NCI-H2081 treated with DMSO at 0.1 percent for 48 hours (cell line): ENCODE results near the gene SLC26A1.

Experiments
- DNase-seq: peaks from one replicate; lab custom pipeline; 2025; lab: John Stamatoyannopoulos, UW

Gene SLC26A1, protein sequence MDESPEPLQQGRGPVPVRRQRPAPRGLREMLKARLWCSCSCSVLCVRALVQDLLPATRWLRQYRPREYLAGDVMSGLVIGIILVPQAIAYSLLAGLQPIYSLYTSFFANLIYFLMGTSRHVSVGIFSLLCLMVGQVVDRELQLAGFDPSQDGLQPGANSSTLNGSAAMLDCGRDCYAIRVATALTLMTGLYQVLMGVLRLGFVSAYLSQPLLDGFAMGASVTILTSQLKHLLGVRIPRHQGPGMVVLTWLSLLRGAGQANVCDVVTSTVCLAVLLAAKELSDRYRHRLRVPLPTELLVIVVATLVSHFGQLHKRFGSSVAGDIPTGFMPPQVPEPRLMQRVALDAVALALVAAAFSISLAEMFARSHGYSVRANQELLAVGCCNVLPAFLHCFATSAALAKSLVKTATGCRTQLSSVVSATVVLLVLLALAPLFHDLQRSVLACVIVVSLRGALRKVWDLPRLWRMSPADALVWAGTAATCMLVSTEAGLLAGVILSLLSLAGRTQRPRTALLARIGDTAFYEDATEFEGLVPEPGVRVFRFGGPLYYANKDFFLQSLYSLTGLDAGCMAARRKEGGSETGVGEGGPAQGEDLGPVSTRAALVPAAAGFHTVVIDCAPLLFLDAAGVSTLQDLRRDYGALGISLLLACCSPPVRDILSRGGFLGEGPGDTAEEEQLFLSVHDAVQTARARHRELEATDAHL

DNA sequence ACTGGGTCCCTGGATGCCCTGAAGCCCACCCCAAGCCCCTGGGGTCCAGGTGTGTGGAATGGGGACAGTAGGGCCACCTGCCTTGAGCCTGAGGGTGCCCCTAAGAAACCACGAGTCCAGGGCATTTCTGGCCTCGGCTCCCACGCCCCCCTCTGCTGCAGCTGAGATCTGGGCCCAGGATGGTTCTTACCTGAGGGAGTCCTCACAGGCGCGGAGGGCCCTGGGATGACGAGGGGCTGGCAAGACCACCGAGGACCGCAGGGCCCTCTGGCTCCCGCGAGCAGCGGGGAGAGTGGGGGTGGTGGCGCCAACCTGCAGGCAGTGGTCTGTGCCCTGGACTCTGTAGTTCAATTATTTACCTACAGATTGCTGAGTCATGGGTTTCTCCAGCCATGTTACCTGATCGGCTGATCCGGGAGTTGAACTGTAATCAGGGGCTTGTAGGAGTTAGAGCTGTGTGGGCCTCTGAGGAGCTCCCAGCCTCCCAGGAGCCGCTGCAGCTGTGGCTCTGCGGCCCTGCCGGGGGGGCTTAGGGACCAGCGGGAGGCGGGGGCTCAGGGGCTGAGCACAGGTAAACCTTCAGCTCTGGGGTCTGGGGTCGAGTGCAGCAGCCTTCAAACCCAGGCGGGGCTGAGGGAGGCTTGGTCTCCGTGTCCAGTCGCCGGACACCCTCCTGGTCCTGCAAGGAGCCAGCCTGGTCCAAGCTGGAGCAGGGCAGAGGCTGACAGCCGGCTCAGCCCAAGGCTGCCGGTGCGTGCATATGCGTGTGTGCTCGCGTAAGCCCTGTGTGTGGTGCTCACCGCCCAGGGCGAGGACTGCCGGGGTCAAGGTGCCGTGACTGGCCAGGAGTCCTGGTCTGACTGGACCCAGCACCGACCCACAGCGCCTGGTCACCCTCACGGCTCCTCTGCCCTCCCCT lies at the start of gene SLC26A1:
SLC26A1 (minus strand) TSS at position 294 of the 919 bp plus-strand sequence. CDS start 1,701 bp downstream, outside the sequence.
- no peak for DNase-seq

DNA sequence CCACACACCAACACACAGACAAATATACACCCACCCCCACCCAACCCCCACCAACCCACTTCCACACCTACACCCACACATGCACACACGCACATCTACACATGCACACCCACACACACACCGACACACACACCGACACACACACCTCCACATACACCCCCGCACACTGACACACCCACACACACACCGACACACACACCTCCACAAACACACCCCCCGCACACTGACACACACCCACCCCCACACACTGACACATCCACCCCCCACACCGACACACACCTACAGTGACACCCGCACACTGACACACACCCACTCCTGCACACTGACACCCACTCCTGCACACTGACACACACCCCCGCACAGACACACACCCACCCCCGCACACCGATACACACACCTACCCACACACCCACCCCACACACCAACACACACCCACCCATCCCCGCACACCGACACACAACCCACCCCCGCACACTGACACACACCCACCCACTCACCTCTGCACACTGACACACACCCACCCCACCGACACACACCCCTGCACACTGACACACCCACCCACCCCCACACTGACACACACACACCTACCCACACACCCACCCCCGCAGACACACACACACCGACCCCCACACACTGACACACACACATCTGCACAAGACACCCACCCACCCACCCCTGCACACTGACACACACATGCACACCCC lies 49.3 kb upstream of the SLC26A1 start:
- DNase-seq = no peak

DNA sequence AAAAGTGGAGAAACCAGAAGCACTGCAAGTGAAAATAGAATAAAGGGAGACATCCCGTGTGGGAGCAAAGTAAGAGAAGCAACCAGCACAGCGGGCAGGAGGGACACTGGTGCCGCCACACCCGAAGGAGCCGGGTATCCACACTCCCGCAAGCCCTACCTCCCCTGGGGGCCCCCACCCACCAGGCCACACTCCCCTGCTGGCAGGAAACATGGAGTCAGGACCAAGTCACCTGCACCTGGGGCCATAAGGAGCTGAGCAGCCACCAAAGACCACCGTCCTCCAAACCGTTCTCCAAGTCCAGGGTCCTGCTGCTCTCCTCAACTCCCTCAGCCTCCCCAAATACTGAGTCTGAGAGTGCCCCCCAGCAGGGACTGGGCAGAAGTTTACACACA lies 48.7 kb upstream of the SLC26A1 start:
- no peak for DNase-seq

DNA sequence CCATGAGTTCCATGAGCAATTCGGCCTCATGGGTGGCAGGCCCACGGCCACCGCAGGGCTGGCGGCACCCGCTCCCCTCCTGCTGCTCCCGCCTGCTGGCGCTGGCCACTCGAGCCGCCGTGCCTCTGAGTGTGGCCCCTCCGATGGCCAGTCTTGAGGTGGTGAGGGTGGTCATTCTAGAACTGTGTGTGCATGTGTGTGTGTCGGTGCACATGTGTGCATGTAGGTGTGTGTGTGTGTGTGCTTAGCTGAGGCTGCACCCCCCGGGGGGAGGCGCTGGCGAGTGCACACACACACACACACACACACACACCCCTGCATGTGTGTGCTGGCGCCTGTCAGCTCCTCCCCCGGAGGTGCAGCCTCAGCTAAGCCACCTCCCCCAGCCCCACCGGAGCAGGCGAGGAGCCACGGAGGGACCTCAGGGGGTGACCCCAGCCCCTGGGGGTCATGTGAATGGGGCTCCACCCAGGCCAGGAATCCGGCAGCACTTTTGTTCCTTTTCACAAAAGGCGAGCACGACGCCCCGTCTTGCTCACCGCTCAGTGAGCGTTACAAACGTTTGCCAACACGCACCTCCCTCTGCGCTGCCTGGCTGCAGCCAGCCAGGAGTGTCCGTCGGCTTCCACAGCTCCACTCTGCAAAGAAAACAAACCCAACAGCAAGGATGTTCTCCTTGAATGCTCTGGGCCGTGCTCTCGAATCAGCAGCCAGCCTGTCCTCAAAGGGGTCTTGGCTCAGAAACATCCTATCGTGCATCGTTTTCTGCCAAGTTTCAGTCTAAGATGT lies 48.1 kb upstream of the SLC26A1 start:
- DNase-seq = no peak

DNA sequence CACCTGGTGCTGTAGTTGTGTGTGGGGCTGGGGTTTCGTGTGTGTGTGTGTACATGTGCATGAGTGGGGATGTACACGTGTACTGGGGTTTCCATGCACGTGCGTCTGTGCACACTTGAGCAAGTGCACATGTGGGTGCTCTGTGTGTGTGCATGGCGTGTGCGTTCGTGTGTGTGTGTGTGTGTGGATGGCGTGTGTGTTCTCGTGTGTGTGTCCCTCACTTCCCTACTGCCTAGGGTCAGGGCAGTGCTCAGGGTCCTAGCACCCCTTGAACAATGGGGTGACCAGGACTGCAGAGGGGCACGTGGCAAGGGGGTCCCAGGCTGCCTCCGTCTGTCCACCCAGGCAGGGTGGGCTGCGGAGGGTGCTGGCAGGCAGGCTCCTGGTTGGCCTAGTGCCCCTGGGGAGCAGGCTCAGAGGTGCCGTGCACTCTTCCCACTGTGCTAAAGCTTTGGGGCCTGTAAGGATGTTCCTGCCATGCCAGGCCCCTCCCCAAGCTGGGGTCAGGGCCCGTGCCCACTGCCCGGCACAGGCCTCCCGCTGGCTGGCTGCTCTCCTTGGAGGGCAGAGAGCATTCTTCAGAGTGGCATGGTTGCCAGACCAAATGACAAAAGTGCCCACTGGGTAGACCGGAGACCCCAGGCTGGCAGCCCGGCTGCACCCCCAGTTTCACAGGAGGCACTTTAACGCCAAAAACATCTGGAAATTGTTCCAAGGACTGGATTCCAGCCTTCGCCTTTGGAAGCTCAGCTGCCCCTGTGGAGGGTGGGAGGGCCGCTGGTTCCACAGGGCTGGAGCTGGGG lies 47.3 kb upstream of the SLC26A1 start:
- DNase-seq = no peak

DNA sequence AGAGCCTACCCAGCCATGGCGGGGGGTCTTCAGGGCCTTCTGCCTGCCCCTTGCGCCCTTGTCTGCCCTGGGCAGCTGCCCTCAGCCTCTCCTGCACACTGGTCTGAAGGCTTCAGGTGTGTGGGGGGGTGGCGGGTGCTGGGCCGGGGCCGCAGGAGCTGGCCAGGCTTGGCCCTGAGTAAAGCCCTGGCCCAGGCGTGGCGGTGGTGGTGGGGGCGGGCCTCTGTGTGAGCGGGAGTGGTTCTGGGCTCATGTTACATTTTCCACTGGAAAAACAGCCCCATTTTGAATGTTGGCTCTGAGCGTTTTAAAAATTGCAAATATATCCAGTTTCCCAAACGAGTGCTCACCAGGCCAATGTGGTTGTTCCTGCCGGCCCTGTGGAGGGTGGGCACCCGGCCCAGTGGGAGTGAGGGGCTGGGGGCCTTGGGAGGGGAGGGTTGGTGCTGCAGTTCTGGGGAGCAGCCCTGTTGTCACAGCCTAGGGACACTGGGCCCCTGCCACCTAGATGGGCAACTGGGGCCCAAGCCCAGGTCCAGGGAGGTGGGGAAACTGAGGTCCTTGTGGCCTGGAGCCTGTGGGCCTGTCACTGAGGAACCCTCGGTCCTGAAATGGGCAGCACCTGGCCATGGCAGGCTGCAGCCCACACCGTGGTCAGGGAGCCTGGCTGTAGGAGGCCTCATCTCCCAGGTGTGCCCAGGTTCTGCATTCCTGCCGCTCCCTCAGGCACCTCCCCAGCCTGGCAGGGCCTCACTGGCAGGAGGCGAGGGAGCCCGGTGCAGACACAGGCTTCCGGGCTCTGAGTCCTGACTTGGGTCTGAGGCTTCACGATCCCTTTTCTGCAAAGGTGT lies 46.5 kb upstream of the SLC26A1 start:
- DNase-seq = no peak

DNA sequence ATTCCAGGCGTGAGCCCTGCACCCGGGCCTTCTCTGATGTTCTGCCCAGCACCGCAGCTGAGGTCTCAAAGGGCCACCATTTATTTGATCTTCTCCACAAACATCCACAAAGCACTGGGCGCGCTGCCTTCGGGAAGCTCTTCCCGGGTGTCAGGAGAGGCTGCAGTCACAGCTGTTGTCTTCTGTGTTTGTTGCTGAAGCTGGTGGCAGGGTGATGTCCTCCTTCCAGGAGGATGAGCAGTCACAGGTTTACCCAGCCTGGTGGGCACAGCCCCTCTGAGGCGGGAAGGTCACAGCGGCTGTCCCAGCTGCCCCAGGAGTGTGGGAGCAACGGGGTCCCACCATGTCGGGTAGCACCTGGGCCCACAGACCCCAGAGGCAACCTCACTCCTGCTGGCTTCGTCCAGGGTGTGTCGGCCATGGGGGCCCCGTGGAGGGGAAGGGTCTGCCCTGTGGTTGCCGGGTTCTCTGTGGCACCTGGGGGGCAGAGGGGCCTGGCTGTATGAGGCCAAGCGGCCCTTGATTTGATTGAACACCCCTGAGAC lies 45.8 kb upstream of the SLC26A1 start:
- no peak for DNase-seq

DNA sequence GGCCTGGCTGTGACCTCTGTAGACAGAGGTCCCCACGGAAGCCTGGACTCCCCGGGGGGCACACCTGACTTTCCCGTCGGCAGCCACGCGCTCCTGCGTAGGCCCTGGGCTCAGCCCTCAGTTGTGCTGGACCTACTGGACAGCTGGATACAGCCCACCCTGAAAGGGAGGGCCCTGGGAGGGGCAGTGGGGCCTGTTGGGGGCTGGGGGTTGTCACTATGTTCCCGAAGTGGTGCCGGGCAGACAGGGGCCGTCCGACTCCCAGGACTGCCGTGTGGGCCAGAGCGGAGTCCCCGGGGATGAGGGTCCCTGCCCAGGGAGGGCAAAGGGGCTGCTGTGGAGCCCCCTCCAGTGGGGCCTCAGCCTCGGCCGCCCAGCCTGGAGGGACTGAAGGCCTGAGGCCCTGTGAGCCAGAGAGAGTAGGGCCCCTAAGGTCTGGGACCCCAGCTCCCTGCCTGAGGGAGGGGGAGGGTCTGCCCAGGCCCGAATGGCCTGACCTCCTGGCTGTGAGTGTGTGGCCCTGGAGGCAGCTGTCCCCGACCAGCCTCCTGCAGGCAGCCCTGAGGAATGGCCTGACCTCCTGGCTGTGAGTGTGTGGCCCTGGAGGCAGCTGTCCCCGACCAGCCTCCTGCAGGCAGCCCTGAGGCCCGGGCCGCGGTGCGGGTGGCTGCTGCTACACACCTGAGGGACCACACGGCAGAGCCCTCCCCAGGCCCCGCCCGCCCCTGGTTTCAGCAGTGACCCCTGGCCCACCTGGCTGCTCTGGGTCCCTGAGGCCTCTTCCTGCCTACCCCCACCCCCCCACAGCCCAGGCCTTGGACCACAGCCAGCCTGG lies 44.0 kb upstream of the SLC26A1 start:
- no peak for DNase-seq

DNA sequence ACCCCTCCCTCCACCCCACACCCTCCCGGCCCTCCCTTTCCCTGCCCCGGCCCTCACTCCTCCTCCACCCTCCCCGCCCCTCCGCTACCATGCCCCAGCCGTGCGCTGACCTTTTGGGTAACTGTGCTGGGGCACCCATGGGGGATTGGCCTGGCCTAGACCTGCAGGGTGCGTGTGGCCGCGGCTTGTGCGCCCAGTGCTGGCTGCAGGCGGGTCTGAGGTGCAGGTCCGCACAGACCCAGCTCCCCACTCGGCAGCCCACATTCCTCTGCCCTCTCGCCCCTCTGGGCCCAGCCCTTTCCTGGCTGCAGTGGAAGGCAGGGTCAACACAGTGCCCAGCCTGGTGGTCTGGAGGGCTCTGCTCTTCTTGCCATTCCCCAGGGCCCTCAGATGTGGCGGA lies 42.9 kb upstream of the SLC26A1 start:
- DNase-seq = no peak

DNA sequence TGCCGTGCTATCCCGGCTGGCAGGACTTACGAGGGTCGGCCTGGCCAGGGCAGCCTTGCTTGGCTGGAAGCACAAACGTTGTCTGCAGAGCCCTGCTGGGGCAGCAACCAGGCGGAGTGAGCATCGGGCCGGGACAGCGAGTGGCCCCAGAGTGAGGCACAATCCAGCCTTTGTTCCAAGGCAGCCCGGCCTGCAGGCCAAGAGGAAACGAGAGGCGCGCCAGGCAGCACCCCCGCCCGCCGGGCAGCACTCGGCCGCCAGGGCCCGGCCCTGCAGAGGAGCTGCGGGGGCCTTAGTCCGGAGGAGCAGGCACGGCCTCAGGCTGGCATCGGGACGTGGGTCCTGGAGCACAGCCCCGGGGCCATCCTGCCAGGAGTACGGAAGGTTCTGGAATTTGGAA lies 42.3 kb upstream of the SLC26A1 start:
- no peak for DNase-seq

DNA sequence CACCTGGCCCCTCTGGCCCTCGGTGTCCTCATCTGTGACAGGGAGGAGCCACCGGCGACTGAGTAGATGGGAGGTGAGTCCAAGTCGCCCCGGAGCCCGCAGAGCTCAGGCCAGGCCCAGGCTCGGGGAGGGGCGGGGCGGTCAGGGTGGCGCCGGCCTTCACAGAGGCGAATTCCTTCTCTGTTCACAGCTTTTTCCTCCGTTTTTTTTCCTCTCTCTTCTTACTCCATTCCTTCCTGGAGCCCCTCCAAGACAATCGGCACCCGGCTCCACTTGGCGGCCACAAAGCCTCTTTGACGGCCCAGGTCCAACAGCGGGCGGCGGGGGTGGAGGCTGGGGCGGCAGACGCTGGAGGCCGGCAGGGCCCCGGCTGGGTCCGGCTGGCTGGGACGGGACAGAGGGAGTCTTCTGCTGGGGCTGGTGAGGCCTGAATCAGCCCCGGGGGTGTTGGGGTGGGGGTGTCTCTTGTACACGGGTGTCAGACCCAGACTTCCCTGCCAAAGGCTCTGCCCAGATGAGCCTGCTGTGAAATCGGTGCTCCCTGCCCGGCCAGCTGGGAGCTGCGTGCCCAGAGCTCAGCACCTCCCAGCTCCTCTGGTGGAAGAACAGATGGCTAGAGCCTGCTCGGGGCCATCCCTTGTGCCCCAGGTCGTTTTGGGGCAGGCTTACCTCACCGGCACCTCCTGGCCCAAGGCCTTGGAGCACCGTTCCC lies 40.8 kb upstream of the SLC26A1 start:
- DNase-seq = no peak

DNA sequence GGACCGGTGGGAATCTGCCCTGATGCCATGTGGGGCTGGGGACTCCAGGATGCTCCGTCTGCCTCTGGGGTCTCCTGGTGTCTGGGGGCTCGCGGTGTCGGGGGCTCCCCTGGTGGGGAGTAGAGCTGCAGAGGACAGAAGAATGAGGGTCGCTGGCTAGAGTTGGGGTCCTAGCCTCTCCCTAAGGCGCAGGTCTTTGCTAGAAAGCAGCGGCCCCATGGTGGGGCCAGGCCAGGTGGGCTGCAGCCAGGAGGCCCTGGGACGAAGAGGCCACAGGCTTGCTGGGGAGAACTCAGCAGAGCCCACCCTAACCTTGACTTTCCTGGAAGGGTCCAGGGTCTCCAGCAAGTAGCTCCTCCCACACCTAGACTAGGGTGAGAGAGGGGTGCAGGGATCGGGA lies 39.7 kb upstream of the SLC26A1 start:
- DNase-seq = no peak

DNA sequence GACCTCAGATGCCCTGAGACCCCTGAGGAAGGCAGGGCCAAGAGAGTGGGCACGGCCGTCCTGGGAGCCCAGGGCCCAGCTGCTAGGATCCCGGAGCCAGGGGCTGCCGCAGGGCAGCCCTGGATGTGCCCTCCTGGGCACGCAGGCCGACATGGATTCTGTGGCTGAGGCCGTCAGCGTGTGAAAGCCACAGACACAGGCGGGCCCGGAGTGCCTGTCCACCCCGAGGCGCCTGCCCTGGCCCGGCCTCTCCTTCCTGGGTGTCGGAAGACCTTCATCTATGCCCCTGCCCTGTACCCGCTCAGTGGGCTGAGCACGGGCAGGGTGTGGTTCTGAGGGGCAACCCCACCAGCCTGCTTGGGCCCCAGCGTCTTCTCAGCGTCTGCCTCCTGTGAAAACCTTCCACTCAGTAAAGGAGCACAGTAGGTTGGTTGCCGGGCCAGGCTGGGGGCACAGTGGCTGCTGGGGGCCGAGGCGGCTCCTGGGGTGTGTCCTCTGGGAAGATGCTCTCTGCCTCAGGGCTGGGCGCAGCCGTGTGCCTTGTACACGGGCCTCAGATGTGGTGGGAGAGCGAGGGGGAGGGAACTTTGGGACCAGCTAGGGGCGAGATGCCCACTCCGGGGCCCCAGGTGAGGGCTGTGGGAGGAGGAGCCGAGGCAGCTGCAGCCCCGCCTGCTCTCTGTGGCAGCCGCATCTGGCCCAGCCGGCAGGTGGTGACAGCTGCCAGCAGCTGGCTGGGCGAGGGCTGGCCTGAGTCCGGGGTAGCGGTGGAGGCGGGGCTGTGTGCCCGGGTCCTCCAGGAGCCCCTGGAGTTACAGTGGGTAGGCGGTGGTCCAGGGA lies 39.0 kb upstream of the SLC26A1 start:
- DNase-seq = no peak

DNA sequence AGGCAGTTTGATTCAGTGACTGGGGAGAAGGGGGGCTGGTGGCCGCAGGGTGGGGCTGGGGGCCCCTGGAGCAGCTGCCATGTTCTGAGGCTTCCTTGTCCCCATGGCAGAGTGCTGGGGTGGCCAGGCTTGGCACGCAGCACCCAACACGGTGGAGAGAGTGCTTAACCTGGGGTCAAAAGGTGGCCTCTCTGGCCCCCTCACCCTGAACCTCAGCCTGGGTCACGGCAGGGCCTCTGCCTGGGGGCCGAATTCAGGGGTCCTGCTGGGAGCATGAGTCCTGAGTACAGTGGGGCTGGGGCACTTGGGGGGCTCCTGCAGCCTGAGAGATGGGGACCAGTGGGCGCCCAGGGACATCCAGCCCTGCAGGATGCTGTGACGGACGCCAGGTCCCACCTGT lies 38.1 kb upstream of the SLC26A1 start:
- DNase-seq = no peak

DNA sequence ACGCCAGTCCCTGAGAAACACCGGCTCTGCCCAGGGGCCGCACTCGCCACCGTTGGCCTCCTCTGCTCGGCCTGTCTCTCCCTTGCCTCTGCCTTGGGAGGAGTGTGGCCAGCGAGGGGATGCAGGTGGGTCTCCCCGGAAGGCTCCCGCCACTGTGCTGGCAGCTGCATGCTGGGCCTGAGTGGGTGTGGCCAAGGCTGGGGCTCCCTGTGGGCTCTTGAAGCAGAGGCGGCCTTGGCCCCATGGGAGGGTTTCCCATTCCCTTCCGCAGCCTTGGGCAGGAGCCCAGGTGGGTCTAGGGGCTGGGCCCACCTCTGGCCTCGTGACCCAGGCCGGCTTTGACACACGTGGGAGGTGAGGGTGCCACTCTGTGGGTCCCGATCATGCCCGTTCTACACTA lies 37.4 kb upstream of the SLC26A1 start:
- no peak for DNase-seq

DNA sequence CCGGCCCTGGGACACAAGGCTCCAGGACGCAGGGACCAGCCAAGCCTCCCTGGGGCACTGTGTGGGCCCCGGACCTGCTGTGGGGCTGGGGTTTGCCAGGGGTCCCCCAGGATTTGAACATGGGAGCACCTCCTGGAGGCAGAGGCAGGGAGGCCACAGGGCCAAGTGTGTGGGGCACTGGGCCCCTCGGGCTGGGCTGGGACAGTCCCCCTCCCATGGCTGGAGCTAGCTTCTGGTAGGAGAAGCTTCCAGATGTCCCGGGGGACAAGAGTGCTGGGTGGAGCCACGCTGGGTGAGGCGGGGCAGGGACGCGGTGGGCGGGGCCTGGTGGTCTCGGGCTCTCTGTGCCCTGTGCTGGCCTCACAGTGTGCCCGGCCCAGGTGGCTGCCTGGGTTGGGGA lies 36.8 kb upstream of the SLC26A1 start:
- no peak for DNase-seq
